ENCODE data around the gene ZNF541. TPM values are rescaled to one million over a fixed set of nuclear protein-coding genes. Genes with fewer than 3 reads are reported as not detected.
A peak's percentile ranks its signal among the peaks of the same experiment; 100 is the strongest.

The ZNF541 gene
- total RNA-seq, 2 experiments from 2014 or later = 0.11 to 0.14 TPM

DNA sequence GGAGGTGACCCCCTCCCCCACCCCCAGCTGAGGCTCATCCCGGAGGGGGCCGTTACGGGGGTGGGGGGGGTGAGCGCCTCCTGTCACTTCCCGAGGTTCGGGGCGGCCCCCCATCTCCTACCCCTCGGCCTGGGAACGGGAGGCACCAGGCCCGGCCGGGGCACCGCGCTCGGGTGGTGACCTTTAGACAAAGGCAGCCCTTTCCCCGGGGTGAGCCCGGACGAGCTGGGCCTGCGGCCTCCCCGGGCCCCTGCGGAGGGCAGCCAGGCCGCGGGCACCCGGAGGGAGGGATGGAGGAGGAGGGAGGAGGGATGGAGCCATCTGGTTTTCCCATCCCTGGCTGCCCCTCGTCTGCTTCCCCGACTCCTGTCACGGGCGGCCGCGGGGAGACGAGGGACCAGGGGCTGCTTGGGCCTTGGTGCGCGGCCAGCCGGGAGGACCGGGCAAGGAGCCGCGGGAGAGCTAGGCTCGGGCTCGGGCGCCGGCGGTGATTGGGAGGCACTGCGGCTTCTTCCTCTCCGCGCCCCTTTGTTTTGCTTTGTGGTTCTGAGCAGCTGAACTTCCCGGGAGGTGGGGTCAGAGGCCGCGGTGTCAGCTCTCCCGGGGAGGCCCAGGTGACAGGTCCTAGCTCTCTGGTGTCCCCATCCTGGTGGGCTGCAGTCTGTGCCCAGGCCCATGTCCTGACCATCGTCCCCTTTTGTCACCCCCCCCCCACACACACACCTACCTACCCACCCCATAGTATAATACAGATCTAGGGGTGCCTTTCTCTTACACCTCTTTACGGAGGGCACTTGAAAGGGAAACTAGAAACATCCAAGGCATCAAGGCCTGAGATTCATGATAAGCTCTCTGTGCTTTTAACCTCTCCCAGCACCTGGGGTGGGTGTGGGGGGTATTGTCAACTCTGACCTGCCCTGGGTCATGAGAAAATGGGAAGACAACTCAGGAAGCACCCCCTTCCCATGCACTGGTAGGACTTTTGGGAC is 37.3 kb upstream of the ZNF541 start:
- Mint-ChIP-seq H3K27ac (no peak overlapping the region), H3K27me3 (no peaks in the 10 kb centered on the region), H3K9me3 (ENCODE audit: low read depth) (no peaks in the 10 kb centered on the region), H3K4me1 (peaks cover 23% of the 10 kb centered on the region), H3K36me3 (ENCODE audit: low read depth) (peaks cover 7% of the 10 kb centered on the region), H3K4me3 (peak overlapping the region; percentile 66)
- ATAC-seq (peak; percentile 5), DNase-seq (peak; percentile 70)
- POLR2A ChIA-PET = interaction anchor here (0.6 to 1.3 kb wide), 5 partner anchors 9 to 560 kb away, joined by 3 to 10 read pairs (median 3); partner anchors contain the start of gene ZSWIM9
- CTCF ChIA-PET = interaction anchor here (0.6 to 1.9 kb wide), 12 partner anchors 10 to 366 kb away, joined by 3 to 7 read pairs (median 4); partner anchors contain the start of gene NAPA
- intact Hi-C loops (cut with DNase I, micrococcal nuclease) = loop anchor here (2.0 to 10.0 kb wide), 5 partner anchors 173 to 823 kb away; partner anchors contain the start of genes DHX34 (in 1 of the 2), EMP3 (in 1 of the 2), SLC1A5 (in 1 of the 2) and ZC3H4 (in 1 of the 2)

- CTCF ChIA-PET = interaction anchor here (0.9 to 1.9 kb wide), 3 partner anchors 9 to 261 kb away, joined by 3 to 7 read pairs (median 3); no protein-coding TSS in a partner anchor
- ATAC-seq (peak; percentile 43), DNase-seq (peak; percentile 89)
- H3K9me3 Mint-ChIP-seq (ENCODE audit: low read depth) = no peaks in the 10 kb centered on the region
- no peaks in the 10 kb centered on the region for H3K27me3 Mint-ChIP-seq
- peaks cover 5% of the 10 kb centered on the region for H3K36me3 Mint-ChIP-seq (ENCODE audit: low read depth)
- peaks cover 26% of the 10 kb centered on the region for H3K4me1 Mint-ChIP-seq
- POLR2A ChIA-PET = interaction anchor here (0.7 to 1.0 kb wide), 2 partner anchors 7 to 9 kb away, joined by 3 to 5 read pairs; no protein-coding TSS in a partner anchor
- H3K27ac Mint-ChIP-seq = peak within 1 kb of the TSS; percentile 89
- H3K4me3 Mint-ChIP-seq = peak within 1 kb of the TSS; percentile 84
- intact Hi-C loops (cut with DNase I, micrococcal nuclease) = loop anchor here (1.0 to 10.0 kb wide), 13 partner anchors 9 to 822 kb away; partner anchors contain the start of genes DHX34 (in 2 of the 2), NAPA (in 2 of the 2), EMP3 (in 1 of the 2) and INAFM1 (in 1 of the 2)
Measured at GRCh38 chr19:47608969-47609905, 36.3 kb upstream of the ZNF541 start, which contains the start of gene BICRA. BICRA (plus strand) TSS chr19:47609134; CDS start chr19:47673575, 64,441 bp downstream.

DNA sequence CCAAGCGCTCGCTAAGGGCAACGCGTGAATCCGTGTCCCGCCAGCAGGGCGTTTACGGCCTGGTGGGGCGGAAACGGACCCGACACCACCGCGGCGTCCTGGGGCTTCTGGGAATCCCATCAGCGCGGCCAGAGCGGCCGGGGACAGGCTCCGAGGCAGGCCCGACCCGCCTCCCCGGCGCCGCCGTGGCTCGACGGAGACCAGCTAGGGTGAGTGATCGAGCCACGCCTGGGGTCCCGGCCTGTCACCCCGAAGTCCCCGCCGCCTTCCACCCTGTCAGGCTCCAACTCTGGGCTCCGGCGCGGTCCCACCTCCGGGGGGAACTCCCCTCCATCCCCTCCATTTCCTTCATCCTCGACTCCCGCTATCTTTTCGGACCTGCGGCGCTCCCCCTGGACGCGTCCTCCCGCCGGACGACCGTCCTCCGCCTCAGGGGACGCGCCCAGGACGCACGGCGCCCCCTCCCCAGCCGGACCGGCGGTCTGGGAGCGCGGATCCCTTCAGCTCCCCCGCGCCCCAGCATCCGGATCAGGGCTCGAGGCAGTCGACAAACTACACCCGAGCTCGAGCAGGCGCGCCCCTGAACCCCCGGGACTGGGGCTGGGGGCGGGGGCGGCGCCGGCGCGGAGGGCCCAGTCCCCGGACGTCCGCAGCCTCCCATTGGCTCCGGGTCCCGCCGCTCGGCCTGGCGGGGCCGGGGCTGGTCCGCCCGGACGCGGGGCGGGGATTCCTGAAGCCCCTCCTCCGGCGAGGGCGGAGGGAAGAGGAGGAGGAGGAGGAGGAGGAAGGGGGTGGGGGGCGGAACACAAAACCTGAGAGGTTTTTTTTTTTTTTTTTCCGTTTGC is 35.3 kb upstream of the ZNF541 start:
- peak; percentile 93 for ATAC-seq
- Mint-ChIP-seq H3K36me3 (ENCODE audit: low read depth) (peaks cover 2% of the 10 kb centered on the region), H3K27me3 (no peaks in the 10 kb centered on the region), H3K4me3 (peak overlapping the region; percentile 79), H3K27ac (peak overlapping the region; percentile 72), H3K4me1 (peaks cover 27% of the 10 kb centered on the region), H3K9me3 (ENCODE audit: low read depth) (no peaks in the 10 kb centered on the region)
- intact Hi-C loops (cut with DNase I, micrococcal nuclease) = loop anchor here (1.0 to 10.0 kb wide), 13 partner anchors 8 to 821 kb away; partner anchors contain the start of genes DHX34 (in 2 of the 2), NAPA (in 2 of the 2), EMP3 (in 1 of the 2) and INAFM1 (in 1 of the 2)
- POLR2A ChIA-PET = interaction anchor here (0.7 to 1.0 kb wide), 2 partner anchors 8 kb away, joined by 3 to 5 read pairs; no protein-coding TSS in a partner anchor
- CTCF ChIA-PET = interaction anchor here (0.9 kb wide), 1 partner anchor 260 kb away, joined by 3 read pairs; no protein-coding TSS in a partner anchor
- peak; percentile 97 for DNase-seq

DNA sequence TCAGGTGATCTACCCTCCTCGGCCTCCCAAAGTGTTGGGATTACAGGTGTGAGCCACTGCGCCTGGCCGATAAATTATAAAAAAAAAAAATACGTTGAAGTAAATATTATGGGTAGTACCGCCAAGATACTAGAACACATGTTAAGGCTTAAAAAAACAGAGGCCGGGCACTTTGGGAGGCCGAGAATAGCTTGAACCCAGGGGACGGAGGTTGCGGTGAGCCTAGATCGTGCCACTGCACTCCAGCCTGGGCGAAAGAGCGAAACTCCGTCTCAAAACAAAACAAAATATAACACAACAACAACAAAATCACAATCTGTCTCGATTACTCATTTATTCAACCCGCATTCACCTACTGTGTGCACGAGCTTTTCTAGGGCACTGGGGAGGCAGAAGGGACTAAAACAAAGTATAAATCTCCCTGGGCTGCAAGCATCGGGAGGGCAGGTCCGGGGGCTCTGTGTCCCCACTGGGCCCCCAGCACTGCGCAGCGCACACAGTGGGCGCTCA is 34.7 kb upstream of the ZNF541 start:
- Mint-ChIP-seq H3K4me1 (peaks cover 27% of the 10 kb centered on the region), H3K9me3 (ENCODE audit: low read depth) (no peaks in the 10 kb centered on the region), H3K36me3 (ENCODE audit: low read depth) (peaks cover 2% of the 10 kb centered on the region), H3K27ac (peak overlapping the region; percentile 72), H3K4me3 (peak overlapping the region; percentile 79), H3K27me3 (no peaks in the 10 kb centered on the region)
- intact Hi-C loops (cut with DNase I, micrococcal nuclease) = loop anchor here (1.0 to 10.0 kb wide), 13 partner anchors 7 to 820 kb away; partner anchors contain the start of genes DHX34 (in 2 of the 2), NAPA (in 2 of the 2), EMP3 (in 1 of the 2) and INAFM1 (in 1 of the 2)
- POLR2A ChIA-PET = no interaction called here
- DNase-seq (no peak), ATAC-seq (no peak)
- CTCF ChIA-PET = no interaction called here

GRCh38 chr19:47603706-47604565 is 31.0 kb upstream of the ZNF541 start:
- Mint-ChIP-seq H3K4me3 (no peak overlapping the region), H3K36me3 (ENCODE audit: low read depth) (peaks cover 2% of the 10 kb centered on the region), H3K4me1 (peaks cover 25% of the 10 kb centered on the region), H3K9me3 (ENCODE audit: low read depth) (no peaks in the 10 kb centered on the region), H3K27me3 (no peaks in the 10 kb centered on the region), H3K27ac (no peak overlapping the region)
- ATAC-seq (no peak), DNase-seq (peak; percentile 21)
- intact Hi-C loops (cut with DNase I, micrococcal nuclease) = loop anchor here (5.0 to 10.0 kb wide), 3 partner anchors 259 to 721 kb away; partner anchors contain the start of genes DHX34 (in 1 of the 2), EMP3 (in 1 of the 2) and TMEM160 (in 1 of the 2)
- ChIA-PET POLR2A (interaction anchor here (0.6 kb wide), 1 partner anchor 57 kb away, joined by 3 read pairs; no protein-coding TSS in a partner anchor), CTCF (interaction anchor here (0.7 kb wide), 2 partner anchors 7 to 88 kb away, joined by 3 to 4 read pairs; no protein-coding TSS in a partner anchor)

DNA sequence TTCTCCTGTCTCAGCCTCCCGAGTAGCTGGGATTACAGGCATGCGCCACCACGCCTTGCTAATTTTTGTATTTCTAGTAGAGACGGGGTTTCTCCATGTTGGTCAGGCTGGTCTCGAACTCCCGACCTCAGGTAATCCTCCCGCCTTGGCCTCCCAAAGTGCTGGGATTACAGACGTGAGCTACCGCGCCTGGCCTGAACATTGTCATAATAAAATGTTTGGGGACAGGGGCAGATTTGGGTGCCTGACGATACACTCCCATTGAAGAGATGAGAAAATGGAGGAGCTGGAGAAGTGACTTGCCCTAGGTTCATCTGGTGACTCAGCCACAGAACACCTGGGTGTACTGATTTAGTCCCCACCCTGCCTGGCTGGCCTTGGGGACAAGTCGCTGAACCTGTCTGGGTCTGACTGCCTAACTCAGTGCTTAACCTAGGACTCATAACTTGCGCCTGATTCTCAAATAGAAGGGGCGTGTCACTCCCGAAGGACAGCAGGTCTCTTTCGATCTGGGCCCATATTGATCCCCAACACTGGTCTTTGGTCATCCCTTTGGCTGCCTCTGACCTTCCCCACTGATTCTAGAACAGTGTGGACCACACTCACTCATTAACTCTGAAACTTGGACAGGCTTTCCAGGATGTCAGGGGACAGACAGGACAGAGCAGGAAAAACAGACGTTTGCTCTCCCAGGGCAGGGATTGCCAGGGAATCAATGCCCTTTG is 28.4 kb upstream of the ZNF541 start:
- ATAC-seq (no peak), DNase-seq (peak; percentile 50)
- H3K4me3 Mint-ChIP-seq = peak overlapping the region; percentile 79
- peak overlapping the region; percentile 89 for H3K27ac Mint-ChIP-seq
- intact Hi-C loops (cut with DNase I, micrococcal nuclease) = loop anchor here (5.0 to 10.0 kb wide), 3 partner anchors 257 to 723 kb away; partner anchors contain the start of genes DHX34 (in 1 of the 2), EMP3 (in 1 of the 2) and TMEM160 (in 1 of the 2)
- ChIA-PET POLR2A (interaction anchor here (1.7 to 1.8 kb wide), 2 partner anchors 9 to 13 kb away, joined by 4 to 9 read pairs; no protein-coding TSS in a partner anchor), CTCF (interaction anchor here (0.6 to 2.5 kb wide), 4 partner anchors 9 to 223 kb away, joined by 3 to 7 read pairs (median 4); no protein-coding TSS in a partner anchor)
- no peaks in the 10 kb centered on the region for H3K27me3 Mint-ChIP-seq
- no peaks in the 10 kb centered on the region for H3K36me3 Mint-ChIP-seq (ENCODE audit: low read depth)
- no peaks in the 10 kb centered on the region for H3K9me3 Mint-ChIP-seq (ENCODE audit: low read depth)
- H3K4me1 Mint-ChIP-seq = peaks cover 27% of the 10 kb centered on the region

DNA sequence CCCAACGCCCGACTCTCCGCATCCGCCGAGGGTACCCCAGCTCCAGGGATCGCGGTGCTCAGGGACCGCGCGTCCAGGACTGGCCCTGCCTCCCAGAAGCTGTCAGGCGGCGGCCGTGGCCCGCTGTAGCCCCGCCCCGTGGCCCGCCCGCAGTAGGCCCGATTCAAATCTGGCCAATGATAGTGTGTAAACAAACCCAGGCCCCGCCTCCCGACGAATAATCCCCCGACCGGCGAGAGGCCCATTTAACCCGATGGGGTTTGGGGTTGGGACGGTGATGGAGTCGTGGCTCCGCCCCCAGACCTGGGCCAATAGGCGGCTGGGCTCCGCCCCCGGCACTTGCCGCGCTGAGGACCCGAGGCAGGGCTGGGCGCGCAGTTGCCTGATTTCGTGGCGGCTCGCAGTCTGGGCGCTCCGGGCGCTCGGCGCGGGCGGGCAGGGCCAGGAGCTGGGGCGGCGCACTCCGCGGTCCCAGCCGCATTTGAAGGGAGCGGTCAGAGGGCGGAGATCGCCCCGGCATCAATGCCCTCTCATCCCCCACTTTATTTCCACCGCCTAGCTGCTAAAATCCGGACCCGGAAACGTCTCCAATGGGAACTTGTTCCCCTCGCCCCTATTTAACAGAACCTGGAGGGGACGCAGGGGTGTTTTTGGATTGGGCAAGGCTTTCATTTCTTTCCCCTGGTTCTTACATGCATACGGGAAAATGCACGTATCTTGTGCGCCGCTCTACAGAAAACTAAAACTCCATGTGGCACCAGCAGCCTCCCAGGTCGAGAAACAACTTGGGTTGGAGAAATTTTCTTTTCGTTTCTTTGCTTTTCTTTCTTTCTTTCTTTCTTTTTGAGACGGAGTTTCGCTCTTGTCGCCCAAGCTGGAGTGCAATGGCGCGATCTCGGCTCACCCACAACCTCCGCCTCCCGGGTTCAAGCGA is 27.6 kb upstream of the ZNF541 start:
- Mint-ChIP-seq H3K27me3 (no peaks in the 10 kb centered on the region), H3K9me3 (ENCODE audit: low read depth) (no peaks in the 10 kb centered on the region), H3K4me1 (peaks cover 31% of the 10 kb centered on the region), H3K27ac (peak overlapping the region; percentile 89), H3K4me3 (peak overlapping the region; percentile 79), H3K36me3 (ENCODE audit: low read depth) (no peaks in the 10 kb centered on the region)
- peak; percentile 98 for ATAC-seq
- ChIA-PET POLR2A (interaction anchor here (1.1 to 1.8 kb wide), 4 partner anchors 8 to 116 kb away, joined by 4 to 9 read pairs (median 4); partner anchors contain the start of genes BICRA and KPTN), CTCF (interaction anchor here (0.6 to 2.5 kb wide), 5 partner anchors 10 to 223 kb away, joined by 3 to 7 read pairs (median 4); no protein-coding TSS in a partner anchor)
- intact Hi-C loops (cut with DNase I, micrococcal nuclease) = loop anchor here (1.0 to 10.0 kb wide), 13 partner anchors 8 to 724 kb away; partner anchors contain the start of genes DHX34 (in 2 of the 2), NAPA (in 2 of the 2), CCDC9 (in 1 of the 2) and EMP3 (in 1 of the 2)
- DNase-seq = peak; percentile 100
